HG03064 (cell line): Measurements from ENCODE around the gene NKD1.
A peak's percentile ranks its signal among the peaks of the same experiment; 100 is the strongest.

Experiments used
- ATAC-seq: cut with Tn5 transposase; IDR thresholded peaks from one replicate; pipeline ENCODE4 v1.9.1; 2021; ENCODE audit warnings: low read depth; ENCODE audit not compliant: unreplicated experiment

NKD1 gene

GRCh38 chr16:50555269-50555875 is 7.2 kb downstream of the NKD1 start:
- no peak for ATAC-seq

- ATAC-seq, result no peak
Measured at GRCh38 chr16:50555952-50556673, 7.9 kb downstream of the NKD1 start.

- no peak for ATAC-seq
Measured at GRCh38 chr16:50557046-50557445, 8.8 kb downstream of the NKD1 start.

DNA sequence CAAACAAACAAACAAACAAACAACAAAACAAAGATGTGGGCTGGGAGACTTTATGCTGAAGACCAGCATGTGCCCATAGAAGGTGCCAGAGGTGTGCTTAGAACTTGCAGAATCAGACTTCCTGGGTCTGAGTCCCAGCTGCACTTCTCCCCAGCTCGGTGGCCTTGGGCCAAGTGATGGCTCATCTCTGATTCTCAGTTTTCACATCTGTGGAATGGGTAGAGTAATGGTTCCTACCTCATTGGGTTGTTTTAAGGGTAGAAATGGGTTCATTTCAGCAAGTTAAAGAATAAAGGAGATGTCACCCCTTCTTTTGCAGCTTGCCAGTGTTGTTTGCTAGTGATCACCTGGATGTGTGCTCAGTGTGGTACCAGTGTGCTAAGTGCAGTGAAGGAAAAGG is 10.7 kb downstream of the NKD1 start:
- ATAC-seq, result no peak

- no peak for ATAC-seq
Measured at GRCh38 chr16:50559342-50559741, 11.1 kb downstream of the NKD1 start.

- no peak for ATAC-seq
Measured at GRCh38 chr16:50559804-50560514, 11.8 kb downstream of the NKD1 start.

DNA sequence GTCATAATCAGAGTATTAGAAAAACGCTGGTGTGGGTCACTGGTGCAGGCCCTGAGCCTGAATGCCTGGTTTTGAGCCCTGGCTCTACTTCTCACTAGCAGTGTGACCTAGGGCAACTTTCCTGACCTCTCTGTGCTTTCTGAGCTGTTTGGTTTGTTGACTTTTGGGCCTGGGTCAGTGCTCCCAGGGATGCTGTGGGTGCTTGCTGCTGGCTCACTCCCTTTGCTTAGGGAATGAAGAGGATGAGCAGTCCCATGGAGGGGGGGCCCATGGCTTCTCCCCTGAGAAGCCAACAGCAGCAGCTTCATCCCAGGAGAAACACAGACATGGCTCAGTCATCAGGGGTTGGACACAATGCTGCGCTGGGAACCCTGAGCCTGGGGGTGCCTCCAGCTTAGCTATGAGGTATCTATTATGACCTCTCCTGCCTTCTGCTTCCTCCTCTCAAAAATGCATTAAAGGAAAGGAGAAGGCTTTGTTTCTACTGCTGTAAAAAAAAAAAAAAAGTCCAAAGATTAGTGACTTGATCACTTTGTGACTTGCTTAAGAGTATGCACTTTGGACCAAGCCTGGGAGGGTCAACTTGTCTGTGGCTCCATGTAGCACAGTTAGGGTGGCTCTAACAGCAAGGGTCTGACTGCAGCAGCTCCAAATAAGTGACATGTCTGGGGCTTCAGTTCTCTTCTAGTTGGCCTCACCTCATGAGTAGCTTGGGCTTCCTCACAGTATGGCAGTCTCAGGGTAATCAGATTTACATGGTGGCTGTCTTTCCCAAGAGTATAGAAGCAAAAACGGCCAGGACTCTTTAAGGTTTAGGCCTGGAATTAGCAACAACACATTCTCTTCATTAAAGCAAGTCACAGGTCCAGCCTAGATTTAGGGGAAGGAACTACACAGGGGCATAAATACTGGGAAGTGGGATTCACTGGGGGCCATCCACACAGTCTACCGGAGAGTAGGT is 13.0 kb downstream of the NKD1 start:
- no peak for ATAC-seq

GRCh38 chr16:50562657-50563056 is 14.5 kb downstream of the NKD1 start:
- no peak for ATAC-seq

DNA sequence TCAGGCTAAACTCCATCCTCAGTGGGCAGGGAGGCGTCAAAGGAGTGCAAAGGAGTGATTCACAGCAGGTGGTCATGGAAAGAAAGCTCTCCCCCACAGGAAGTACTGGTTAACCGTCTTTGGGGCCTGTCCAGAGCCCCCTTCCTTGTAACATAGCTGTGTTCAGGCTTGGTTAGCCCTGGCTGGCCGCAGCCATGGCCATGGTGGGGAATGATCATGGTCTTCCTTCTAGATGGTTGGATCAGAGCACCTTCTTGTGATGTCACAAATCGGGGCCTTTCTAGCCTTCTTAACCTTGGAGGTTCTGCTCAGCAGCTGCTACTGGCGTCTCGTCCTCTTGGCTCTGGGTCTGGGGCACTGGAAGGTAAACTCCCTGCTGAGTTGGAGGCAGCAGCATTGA is 15.8 kb downstream of the NKD1 start:
- no peak for ATAC-seq

DNA sequence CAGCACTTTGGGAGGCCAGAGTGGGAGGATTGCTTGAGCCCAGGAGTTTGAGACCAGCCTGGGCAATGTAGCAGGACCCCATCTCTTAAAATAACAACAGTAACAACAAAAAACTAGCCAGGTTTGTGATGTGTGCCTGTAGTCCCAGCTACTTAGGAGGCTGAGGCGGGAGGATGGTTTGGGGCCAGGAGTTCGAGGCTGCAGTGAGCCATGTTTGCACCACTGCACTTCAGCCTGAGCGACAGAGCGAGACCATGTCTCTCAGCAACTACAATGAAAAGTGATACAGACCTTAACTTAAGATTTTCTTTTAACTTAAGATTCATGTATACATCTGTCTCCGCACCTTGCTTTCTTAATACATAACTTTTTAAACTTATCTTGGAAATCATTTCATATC is 17.2 kb downstream of the NKD1 start:
- ATAC-seq, result no peak

DNA sequence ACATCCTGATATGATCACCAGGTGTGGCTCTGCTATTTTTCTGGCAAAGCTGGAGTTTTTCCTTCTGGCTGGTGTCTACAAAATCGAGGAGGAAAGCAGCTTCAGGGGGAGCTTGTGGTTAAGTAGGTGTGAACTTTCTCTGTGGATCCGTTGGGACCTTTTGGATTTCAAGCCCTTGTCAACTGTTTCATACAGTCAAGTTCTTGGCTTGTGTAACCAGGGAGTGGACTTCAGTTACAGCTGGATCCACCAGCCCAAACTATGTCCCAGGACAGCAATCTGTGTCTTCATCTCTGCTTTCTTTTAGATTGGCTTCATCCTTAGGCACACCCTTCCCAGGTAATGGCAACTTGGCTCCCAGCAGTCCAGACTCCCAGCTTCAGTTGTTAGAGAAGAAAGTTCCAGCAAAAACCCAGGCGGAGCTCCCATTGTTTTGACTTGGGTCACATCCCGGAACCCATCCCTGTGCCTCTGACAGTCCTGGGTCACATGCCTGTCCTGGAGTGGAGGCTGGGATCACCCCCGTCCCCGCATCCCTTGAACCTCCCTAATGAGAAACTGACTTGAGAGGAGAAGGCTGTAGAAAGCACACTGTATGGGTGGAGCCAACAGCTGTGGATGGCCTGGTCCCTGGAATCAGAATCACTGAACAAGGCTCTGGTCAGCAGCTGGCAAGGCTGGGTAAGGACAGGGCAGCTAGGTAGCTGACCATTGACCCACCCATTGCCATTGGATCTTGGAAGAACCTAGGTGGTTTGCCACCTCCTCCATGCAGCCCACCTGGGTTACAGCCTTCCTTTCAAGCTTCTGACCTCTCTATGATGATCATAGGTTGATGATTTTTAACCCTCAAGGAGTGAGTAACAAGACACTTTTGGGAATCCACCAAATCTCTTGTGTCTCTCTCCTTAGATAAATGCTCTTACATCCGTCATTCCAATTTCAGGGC is 18.1 kb downstream of the NKD1 start:
- ATAC-seq, result no peak

- no peak for ATAC-seq
Measured at GRCh38 chr16:50567651-50568050, 19.5 kb downstream of the NKD1 start.

DNA sequence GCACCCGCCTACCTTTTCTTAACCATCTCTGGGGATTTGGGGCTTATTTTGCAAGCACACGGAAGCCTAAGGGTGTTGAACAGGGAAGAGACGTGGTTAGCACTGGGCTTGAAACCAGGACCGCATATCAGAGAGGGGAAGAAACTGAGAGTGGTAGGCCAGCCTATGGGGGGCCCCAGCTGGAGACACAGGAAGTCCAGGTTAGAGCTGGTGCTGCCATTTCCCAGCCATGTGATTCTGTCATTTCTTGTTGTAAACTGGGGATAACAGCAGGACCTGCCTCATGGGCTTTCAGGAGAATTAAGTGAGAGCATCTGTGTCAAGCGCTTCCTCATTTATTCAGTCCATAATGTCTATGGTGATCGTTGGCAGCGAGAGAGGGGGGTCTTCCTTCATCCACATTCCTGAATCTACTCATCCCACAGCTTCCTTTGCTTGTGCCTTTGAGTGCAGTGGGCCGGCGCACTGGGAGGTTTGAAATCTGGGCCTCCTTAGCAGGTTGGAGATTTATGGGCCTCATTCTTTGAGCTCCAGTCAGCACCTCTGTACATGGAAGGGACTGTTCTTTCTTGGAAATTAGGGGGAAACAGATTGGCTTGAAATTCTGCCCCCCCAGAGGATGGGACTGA is 20.1 kb downstream of the NKD1 start:
- peak; percentile 80 for ATAC-seq

DNA sequence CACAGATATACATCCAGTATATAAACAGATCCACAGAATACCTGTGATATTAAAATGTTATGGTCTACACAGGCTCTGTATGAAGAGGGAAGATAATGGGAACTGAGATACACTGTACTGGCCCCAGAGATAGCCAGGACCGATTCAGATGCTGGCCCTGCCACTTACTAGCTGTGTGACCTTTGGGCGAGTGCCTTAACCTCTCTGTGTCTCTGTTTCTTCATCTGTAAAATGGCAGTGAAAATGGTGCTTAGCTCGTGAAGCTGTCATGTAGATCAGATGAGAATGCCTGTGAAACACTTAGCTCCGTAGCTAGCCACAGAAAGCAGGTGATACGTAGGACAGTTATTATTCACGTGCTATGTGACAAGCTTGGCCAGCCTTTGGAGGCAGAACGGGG is 22.2 kb downstream of the NKD1 start:
- no peak for ATAC-seq

DNA sequence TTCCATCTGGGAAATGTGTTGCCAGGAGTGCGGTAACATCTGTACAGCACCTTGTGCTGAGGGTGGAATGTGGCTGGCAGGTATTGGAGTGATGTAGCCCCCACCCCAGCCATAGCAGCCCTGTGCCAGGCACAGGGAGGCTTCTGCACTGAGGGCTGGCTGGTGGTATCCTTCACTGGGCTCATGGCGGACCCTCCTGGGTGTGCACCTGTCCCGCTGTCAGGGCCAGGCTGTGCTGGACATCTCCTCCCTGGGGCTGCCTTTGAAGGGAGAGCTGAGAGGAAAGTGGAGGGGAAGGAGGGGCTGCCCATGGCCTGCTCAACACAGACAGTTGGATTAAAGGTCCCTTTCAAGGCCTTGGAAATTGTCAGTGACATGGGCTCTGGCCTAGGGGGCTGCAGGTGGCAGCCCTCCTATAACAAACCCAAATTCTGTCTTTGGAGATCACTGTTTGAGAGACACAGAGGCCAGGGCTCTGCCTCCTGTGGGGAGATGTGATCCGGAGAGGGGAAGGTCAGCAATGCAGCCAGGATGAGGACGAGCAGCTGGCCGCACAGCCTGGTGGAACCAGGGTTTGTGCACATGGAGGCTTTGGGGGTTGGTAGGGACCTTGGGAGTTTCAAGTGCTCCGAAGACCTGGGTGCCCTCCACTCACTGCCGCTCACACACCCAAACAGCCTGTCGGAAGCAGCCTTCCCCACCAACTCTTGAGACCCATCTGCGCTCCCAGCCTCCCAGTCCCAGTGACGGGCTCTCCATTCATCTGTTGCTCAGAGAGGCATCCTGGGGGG is 22.8 kb downstream of the NKD1 start:
- no peak for ATAC-seq

GRCh38 chr16:50571786-50572185 is 23.6 kb downstream of the NKD1 start:
- ATAC-seq, result no peak

DNA sequence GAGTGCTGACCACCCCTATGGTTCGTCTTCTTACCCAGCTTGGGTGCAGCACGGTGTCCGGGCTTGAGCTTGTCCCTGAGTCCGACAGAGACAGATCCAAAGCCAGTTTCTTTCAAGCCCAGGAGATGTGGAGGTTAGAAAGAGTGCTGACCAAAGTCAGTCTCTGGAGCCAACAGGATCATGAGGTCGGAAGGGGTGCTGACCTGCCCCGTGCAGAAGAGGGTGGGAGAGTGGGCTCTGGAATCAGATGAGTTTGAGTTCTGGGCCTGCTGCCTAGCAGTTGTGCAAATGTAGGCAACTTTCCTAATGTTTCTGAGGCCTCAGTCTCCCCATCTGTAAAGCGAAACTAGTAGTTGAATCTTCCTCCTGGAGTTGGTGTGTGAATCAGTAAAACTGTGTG is 24.5 kb downstream of the NKD1 start:
- ATAC-seq, result no peak

GRCh38 chr16:50573279-50573678 is 25.1 kb downstream of the NKD1 start:
- ATAC-seq, result no peak
